Liver (tissue), 9 donors: ENCODE results near the gene PSMB2. TPM values are rescaled to one million over a fixed set of nuclear protein-coding genes. Genes with fewer than 3 reads are reported as not detected.

Experiments used
- DNase-seq: peaks from one replicate; pipeline ENCODE4 v3.0.0-alpha.2; 2017; ENCODE audit warnings: low spot score
- H3K27ac ChIP-seq, 2 donors: one replicate each; pipeline ENCODE4 v1.7.0; 2013; ENCODE audit warnings: inconsistent platforms in 2 of 2, low read length in 2 of 2, control low read depth in 1 of 2, low read depth in 1 of 2, mild to moderate bottlenecking in 1 of 2
- H3K27me3 ChIP-seq, 4 donors: one replicate each; pipeline versions ENCODE4 v1.6.1 to v1.7.0; 2013; ENCODE audit warnings: low read length in 3 of 4, inconsistent platforms in 1 of 4, mild to moderate bottlenecking in 1 of 4, moderate library complexity in 1 of 4; ENCODE audit not compliant: control insufficient read depth in 4 of 4, insufficient read depth in 4 of 4
- H3K36me3 ChIP-seq, 4 donors: one replicate each; pipeline versions ENCODE4 v1.6.1 to v1.7.0; 2013; ENCODE audit warnings: low read length in 3 of 4, mild to moderate bottlenecking in 3 of 4, low read depth in 1 of 4, moderate library complexity in 1 of 4; ENCODE audit not compliant: control insufficient read depth in 4 of 4, insufficient read depth in 3 of 4
- H3K4me1 ChIP-seq, 4 donors: one replicate each; pipeline versions ENCODE4 v1.6.1 to v1.7.0; 2013; ENCODE audit warnings: low read length in 3 of 4, mild to moderate bottlenecking in 3 of 4, moderate library complexity in 1 of 4; ENCODE audit not compliant: control insufficient read depth in 4 of 4, insufficient read depth in 4 of 4
- H3K4me3 ChIP-seq, 3 donors: one replicate each; pipeline versions ENCODE4 v1.6.1 to v1.7.0; 2013; ENCODE audit warnings: low read length in 3 of 3, control low read depth in 1 of 3, low read depth in 1 of 3, mild to moderate bottlenecking in 1 of 3
- H3K9ac ChIP-seq, 2 donors: one replicate each; pipeline ENCODE4 v1.7.0; 2013; ENCODE audit warnings: low read length in 2 of 2, mild to moderate bottlenecking in 2 of 2, moderate library complexity in 2 of 2, control low read depth in 1 of 2, low read depth in 1 of 2
- H3K9me3 ChIP-seq, 4 donors: one replicate each; pipeline versions ENCODE4 v1.6.1 to v1.7.0; 2013; ENCODE audit warnings: low read length in 3 of 4; ENCODE audit not compliant: control insufficient read depth in 4 of 4
- EGR1 ChIP-seq, 2 donors: IDR thresholded peaks; 2 replicates each; pipeline ENCODE4 v1.6.1; 2016 to 2018; ENCODE audit warnings: antibody characterized with exemption in 2 of 2, low read depth in 2 of 2
- FOXA1 ChIP-seq: IDR thresholded peaks from 2 replicates; pipeline ENCODE4 v1.6.1; 2016; ENCODE audit warnings: antibody characterized with exemption
- FOXA2 ChIP-seq: IDR thresholded peaks from 2 replicates; pipeline ENCODE4 v1.6.1; 2016; ENCODE audit warnings: antibody characterized with exemption
- GABPA ChIP-seq, 2 donors: IDR thresholded peaks in 1 of 2; conservative IDR thresholded peaks in 1 of 2; 2 replicates each; pipeline ENCODE4 v1.6.1; 2016; ENCODE audit warnings: antibody characterized with exemption in 2 of 2, mild to moderate bottlenecking in 1 of 2, moderate library complexity in 1 of 2
- HNF4A ChIP-seq, 2 donors: conservative IDR thresholded peaks; 2 replicates each; pipeline ENCODE4 v1.6.1; 2016; ENCODE audit warnings: antibody characterized with exemption in 2 of 2, mild to moderate bottlenecking in 2 of 2
- HNF4G ChIP-seq: IDR thresholded peaks from 2 replicates; pipeline ENCODE4 v1.6.1; 2016; ENCODE audit warnings: antibody characterized with exemption
- JUND ChIP-seq, 2 donors: IDR thresholded peaks; 2 replicates each; pipeline ENCODE4 v1.6.1; 2016; ENCODE audit warnings: antibody characterized with exemption in 2 of 2
- NR2F2 ChIP-seq: IDR thresholded peaks from 2 replicates; pipeline ENCODE4 v1.6.1; 2016; ENCODE audit warnings: antibody characterized with exemption
- RAD21 ChIP-seq, 2 donors: IDR thresholded peaks; 2 replicates each; pipeline ENCODE4 v1.6.1; 2016; ENCODE audit warnings: antibody characterized with exemption in 2 of 2, mild to moderate bottlenecking in 2 of 2
- RXRA ChIP-seq, 2 donors: IDR thresholded peaks; 2 replicates each; pipeline ENCODE4 v1.6.1; 2017 to 2018; ENCODE audit warnings: antibody characterized with exemption in 2 of 2, mild to moderate bottlenecking in 1 of 2
- SP1 ChIP-seq: IDR thresholded peaks from 2 replicates; pipeline ENCODE4 v1.6.1; 2018; ENCODE audit warnings: antibody characterized with exemption, mild to moderate bottlenecking
- TAF1 ChIP-seq: conservative IDR thresholded peaks from 2 replicates; pipeline ENCODE4 v1.6.1; 2016; ENCODE audit warnings: antibody characterized with exemption, mild to moderate bottlenecking
- YY1 ChIP-seq: IDR thresholded peaks from 2 replicates; pipeline ENCODE4 v1.6.1; 2016; ENCODE audit warnings: antibody characterized with exemption, mild to moderate bottlenecking
- WGBS: extraction: QIAGEN DNeasy Blood & Tissue Kit; methylation state at CpG from one replicate; pipeline ENCODE4 v1.1.7; 2013; 5-methylcytosine and 5-hydroxymethylcytosine counted together
- polyA plus RNA-seq, 2 donors: library from polyadenylated mRNA; stranded (reverse) in 1 of 2; unstranded in 1 of 2; fragments of 200-250 nt in 1 of 2; fragments of >200 nt in 1 of 2; fragmentation: Nextera tagmentation in 1 of 2; extraction: Ambion mirVana in 1 of 2; gene quantifications; one replicate each; pipeline versions ENCODE4 v1.2.1 to v1.2.3, GENCODE V29; 2013 to 2015
- total RNA-seq, 2 donors: library from RNA; depleted of rRNA; stranded (reverse); fragments of >200 nt; gene quantifications; one replicate each; pipeline ENCODE4 v1.2.3, GENCODE V29; 2014
- TF ChIP-seq, protein P1 (sequence below): IDR thresholded peaks from 2 replicates; pipeline ENCODE4 v1.6.1; 2016; ENCODE audit warnings: antibody characterized with exemption
- TF ChIP-seq, protein P2 (sequence below): IDR thresholded peaks from 2 replicates; pipeline ENCODE4 v1.6.1; 2016; ENCODE audit warnings: antibody characterized with exemption
- TF ChIP-seq, protein P3 (sequence below): IDR thresholded peaks from 2 replicates; pipeline ENCODE4 v1.6.1; 2016; ENCODE audit warnings: antibody characterized with exemption
- TF ChIP-seq, protein P4 (sequence below): IDR thresholded peaks from 2 replicates; pipeline ENCODE4 v1.6.1; 2016; ENCODE audit warnings: antibody characterized with exemption, mild to moderate bottlenecking
- TF ChIP-seq, protein P5 (sequence below): fragments of 150-350 bp; IDR thresholded peaks from 2 replicates; pipeline ENCODE4 v1.5.1; 2017; ENCODE audit warnings: improper control_type of control experiment, low read depth, low read length; ENCODE audit not compliant: missing input control
- donor health status: healthy.
- donor health status: healthy.
- donor health status: healthy.
- donor health status: healthy.
- donor health status: healthy.

Gene PSMB2
- total and polyA plus RNA-seq, 4 donors, result 19.1 to 76.6 (median 40.8) TPM

DNA sequence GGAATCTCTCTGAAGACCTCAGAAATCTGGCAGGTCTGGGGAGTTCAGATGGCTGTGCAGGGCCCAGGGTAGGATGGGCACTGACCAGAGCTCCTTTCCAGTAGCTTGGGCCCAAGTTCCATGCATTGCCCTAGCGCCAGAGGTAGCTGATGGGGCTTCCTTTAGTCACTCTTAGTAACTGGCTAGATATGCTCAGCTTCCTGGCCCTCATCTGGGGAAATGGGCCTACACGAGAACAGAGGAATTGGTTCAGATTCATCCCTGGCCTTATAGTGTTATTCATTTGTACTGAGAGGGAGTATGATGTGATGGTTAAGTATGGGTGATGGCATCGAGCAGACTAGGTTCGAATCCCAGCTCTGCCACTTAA, 15.5 kb upstream of the PSMB2 start:
- H3K27me3 ChIP-seq, result no peaks in the 10 kb centered on the region
- no peak overlapping the region for H3K4me3 ChIP-seq
- peaks cover 0 to 2% (median 0%) of the 10 kb centered on the region in 4 donors for H3K9me3 ChIP-seq
- no peak for TF ChIP-seq RXRA (IDR thresholded peaks at IDR 0.05)
- no peak for TF ChIP-seq YY1
- TF ChIP-seq, protein P1, sequence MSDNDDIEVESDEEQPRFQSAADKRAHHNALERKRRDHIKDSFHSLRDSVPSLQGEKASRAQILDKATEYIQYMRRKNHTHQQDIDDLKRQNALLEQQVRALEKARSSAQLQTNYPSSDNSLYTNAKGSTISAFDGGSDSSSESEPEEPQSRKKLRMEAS, result no peak
- no peak for TF ChIP-seq SP1
- TF ChIP-seq HNF4G, result no peak
- TF ChIP-seq FOXA2, result no peak
- no peak for TF ChIP-seq GABPA (IDR thresholded peaks at IDR 0.05 in 1 of 2, conservative IDR thresholded peaks at IDR 0.05 in 1 of 2)
- no peak for TF ChIP-seq EGR1 (IDR thresholded peaks at IDR 0.05; ENCODE audit: low read depth in 2 of 2)
- no peak for TF ChIP-seq FOXA1
- TF ChIP-seq TAF1, result no peak
- TF ChIP-seq, protein P2, sequence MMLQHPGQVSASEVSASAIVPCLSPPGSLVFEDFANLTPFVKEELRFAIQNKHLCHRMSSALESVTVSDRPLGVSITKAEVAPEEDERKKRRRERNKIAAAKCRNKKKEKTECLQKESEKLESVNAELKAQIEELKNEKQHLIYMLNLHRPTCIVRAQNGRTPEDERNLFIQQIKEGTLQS, result no peak
- no peak for TF ChIP-seq NR2F2
- TF ChIP-seq, protein P3, sequence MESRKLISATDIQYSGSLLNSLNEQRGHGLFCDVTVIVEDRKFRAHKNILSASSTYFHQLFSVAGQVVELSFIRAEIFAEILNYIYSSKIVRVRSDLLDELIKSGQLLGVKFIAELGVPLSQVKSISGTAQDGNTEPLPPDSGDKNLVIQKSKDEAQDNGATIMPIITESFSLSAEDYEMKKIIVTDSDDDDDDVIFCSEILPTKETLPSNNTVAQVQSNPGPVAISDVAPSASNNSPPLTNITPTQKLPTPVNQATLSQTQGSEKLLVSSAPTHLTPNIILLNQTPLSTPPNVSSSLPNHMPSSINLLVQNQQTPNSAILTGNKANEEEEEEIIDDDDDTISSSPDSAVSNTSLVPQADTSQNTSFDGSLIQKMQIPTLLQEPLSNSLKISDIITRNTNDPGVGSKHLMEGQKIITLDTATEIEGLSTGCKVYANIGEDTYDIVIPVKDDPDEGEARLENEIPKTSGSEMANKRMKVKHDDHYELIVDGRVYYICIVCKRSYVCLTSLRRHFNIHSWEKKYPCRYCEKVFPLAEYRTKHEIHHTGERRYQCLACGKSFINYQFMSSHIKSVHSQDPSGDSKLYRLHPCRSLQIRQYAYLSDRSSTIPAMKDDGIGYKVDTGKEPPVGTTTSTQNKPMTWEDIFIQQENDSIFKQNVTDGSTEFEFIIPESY, result no peak
- no peak overlapping the region for H3K27ac ChIP-seq
- H3K36me3 ChIP-seq, result no peaks in the 10 kb centered on the region
- 90% methylated on average over 4 of the region's 4 CpGs for WGBS
- H3K4me1 ChIP-seq, result no peaks in the 10 kb centered on the region
- no peak overlapping the region for H3K9ac ChIP-seq
- DNase-seq, result no peak

DNA sequence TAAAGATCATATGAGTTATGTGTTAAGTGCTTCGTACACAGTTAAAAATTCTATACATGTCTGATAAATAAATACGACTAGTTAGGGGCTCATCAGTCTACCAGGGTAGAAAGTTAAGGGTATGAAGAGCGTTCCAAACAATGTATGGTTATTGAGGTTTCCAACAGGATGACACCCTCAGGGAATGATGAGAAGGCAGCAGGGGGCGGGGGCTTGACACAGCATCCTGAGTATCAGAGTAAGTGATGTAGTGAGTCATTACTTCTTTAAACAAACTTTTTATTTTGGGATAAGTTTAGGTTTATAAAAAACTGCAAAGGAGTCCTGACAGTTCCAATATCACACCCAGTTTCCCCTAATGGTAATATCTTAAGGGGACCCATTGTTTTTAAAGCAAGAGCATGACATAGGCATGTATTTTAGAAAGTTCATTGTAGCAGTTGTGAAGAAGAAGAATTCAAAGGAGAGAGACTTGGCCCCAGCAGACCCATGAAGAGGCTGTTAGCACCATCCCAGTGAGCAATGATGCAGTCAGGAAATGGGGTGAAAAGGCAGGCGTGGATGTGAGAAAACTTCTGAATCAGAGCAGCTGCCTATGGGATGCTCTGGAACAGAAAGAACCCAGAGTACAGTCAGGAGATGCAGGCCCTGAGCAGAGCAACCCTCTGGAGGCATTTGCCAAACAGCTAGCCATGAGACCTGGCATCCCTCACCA, 15.0 kb upstream of the PSMB2 start:
- DNase-seq, result no peak
- Histone ChIP-seq H3K4me1 (no peaks in the 10 kb centered on the region), H3K27ac (no peak overlapping the region), H3K36me3 (no peaks in the 10 kb centered on the region), H3K9ac (no peak overlapping the region), H3K9me3 (peaks cover 0 to 2% (median 0%) of the 10 kb centered on the region in 4 donors), H3K4me3 (no peak overlapping the region), H3K27me3 (no peaks in the 10 kb centered on the region)
- WGBS, result 77% methylated on average over 5 of the region's 5 CpGs
- TF ChIP-seq, protein P2, result no peak
- TF ChIP-seq FOXA2 (no peak), HNF4A (conservative IDR thresholded peaks at IDR 0.05) (no peak), HNF4G (no peak), TAF1 (no peak), EGR1 (IDR thresholded peaks at IDR 0.05; ENCODE audit: low read depth in 2 of 2) (no peak), RAD21 (IDR thresholded peaks at IDR 0.05) (no peak), RXRA (IDR thresholded peaks at IDR 0.05) (no peak), FOXA1 (no peak), YY1 (no peak), JUND (IDR thresholded peaks at IDR 0.05) (no peak), GABPA (IDR thresholded peaks at IDR 0.05 in 1 of 2, conservative IDR thresholded peaks at IDR 0.05 in 1 of 2) (no peak), NR2F2 (no peak), SP1 (no peak)
- TF ChIP-seq, protein P3, result no peak
- TF ChIP-seq, protein P4, sequence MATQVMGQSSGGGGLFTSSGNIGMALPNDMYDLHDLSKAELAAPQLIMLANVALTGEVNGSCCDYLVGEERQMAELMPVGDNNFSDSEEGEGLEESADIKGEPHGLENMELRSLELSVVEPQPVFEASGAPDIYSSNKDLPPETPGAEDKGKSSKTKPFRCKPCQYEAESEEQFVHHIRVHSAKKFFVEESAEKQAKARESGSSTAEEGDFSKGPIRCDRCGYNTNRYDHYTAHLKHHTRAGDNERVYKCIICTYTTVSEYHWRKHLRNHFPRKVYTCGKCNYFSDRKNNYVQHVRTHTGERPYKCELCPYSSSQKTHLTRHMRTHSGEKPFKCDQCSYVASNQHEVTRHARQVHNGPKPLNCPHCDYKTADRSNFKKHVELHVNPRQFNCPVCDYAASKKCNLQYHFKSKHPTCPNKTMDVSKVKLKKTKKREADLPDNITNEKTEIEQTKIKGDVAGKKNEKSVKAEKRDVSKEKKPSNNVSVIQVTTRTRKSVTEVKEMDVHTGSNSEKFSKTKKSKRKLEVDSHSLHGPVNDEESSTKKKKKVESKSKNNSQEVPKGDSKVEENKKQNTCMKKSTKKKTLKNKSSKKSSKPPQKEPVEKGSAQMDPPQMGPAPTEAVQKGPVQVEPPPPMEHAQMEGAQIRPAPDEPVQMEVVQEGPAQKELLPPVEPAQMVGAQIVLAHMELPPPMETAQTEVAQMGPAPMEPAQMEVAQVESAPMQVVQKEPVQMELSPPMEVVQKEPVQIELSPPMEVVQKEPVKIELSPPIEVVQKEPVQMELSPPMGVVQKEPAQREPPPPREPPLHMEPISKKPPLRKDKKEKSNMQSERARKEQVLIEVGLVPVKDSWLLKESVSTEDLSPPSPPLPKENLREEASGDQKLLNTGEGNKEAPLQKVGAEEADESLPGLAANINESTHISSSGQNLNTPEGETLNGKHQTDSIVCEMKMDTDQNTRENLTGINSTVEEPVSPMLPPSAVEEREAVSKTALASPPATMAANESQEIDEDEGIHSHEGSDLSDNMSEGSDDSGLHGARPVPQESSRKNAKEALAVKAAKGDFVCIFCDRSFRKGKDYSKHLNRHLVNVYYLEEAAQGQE, result no peak
- TF ChIP-seq, protein P5, sequence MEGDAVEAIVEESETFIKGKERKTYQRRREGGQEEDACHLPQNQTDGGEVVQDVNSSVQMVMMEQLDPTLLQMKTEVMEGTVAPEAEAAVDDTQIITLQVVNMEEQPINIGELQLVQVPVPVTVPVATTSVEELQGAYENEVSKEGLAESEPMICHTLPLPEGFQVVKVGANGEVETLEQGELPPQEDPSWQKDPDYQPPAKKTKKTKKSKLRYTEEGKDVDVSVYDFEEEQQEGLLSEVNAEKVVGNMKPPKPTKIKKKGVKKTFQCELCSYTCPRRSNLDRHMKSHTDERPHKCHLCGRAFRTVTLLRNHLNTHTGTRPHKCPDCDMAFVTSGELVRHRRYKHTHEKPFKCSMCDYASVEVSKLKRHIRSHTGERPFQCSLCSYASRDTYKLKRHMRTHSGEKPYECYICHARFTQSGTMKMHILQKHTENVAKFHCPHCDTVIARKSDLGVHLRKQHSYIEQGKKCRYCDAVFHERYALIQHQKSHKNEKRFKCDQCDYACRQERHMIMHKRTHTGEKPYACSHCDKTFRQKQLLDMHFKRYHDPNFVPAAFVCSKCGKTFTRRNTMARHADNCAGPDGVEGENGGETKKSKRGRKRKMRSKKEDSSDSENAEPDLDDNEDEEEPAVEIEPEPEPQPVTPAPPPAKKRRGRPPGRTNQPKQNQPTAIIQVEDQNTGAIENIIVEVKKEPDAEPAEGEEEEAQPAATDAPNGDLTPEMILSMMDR, result no peak
- TF ChIP-seq, protein P1, result no peak
